Osteoblast (primary cell): ENCODE data around the gene MPZL1. TPM values are rescaled to one million over a fixed set of nuclear protein-coding genes. Genes with fewer than 3 reads are reported as not detected.
"Not testable (repeated sequence)": the region's sequence is repeated elsewhere in the genome, so short reads cannot be mapped to it uniquely, and the experiment has no call there.

Experiments used
- DNase-seq: peaks from one replicate; pipeline ENCODE4 v3.0.0; 2011; ENCODE audit warnings: low spot score, mixed read lengths; ENCODE audit not compliant: insufficient read length; ENCODE audit errors: missing footprints
- H2AFZ ChIP-seq: 2 replicates; pipeline ENCODE4 v1.6.0; 2011; ENCODE audit warnings: mild to moderate bottlenecking, low read length
- H3K27ac ChIP-seq: 2 replicates; pipeline ENCODE4 v1.5.1; 2011; ENCODE audit warnings: mild to moderate bottlenecking, low read depth, low read length, moderate library complexity
- H3K27me3 ChIP-seq: 2 replicates; pipeline ENCODE4 v1.6.0; 2012; ENCODE audit warnings: mild to moderate bottlenecking, control low read depth, inconsistent platforms, low read length, moderate library complexity; ENCODE audit not compliant: insufficient read depth
- H3K36me3 ChIP-seq: 2 replicates; pipeline ENCODE4 v1.5.1; 2011; ENCODE audit warnings: mild to moderate bottlenecking, low read length, control low read depth, moderate library complexity; ENCODE audit not compliant: insufficient read depth
- H3K4me1 ChIP-seq: 2 replicates; pipeline ENCODE4 v1.5.1; 2011; ENCODE audit warnings: mild to moderate bottlenecking, low read length, control low read depth, moderate library complexity; ENCODE audit not compliant: insufficient read depth
- H3K4me2 ChIP-seq: 2 replicates; pipeline ENCODE4 v1.6.0; 2011; ENCODE audit warnings: mild to moderate bottlenecking, low read length; ENCODE audit not compliant: insufficient read depth
- H3K4me3 ChIP-seq: fragments of 200-600 bp; sonication (generic); 3 replicates; pipeline ENCODE4 v1.5.1; 2012; ENCODE audit warnings: mild to moderate bottlenecking, low read length, inconsistent platforms; ENCODE audit not compliant: insufficient read depth
- H3K79me2 ChIP-seq: 2 replicates; pipeline ENCODE4 v1.6.0; 2012; ENCODE audit warnings: mild to moderate bottlenecking, low read length, control low read depth, inconsistent platforms; ENCODE audit not compliant: insufficient read depth
- H3K9me3 ChIP-seq: 2 replicates; pipeline ENCODE4 v1.5.1; 2011; ENCODE audit warnings: low read depth, low read length, control low read depth
- H4K20me1 ChIP-seq: 2 replicates; pipeline ENCODE4 v1.6.0; 2012; ENCODE audit warnings: mild to moderate bottlenecking, low read length, control low read depth; ENCODE audit not compliant: insufficient read depth
- CTCF ChIP-seq: IDR thresholded peaks from 2 replicates; pipeline ENCODE4 v1.5.1; 2011; ENCODE audit warnings: mild to moderate bottlenecking, low read depth, low read length, moderate library complexity; ENCODE audit errors: extremely low read depth
- total RNA-seq: library from RNA; depleted of rRNA; stranded (reverse); fragments of >200 nt; gene quantifications from 2 replicates; pipeline ENCODE4 v1.2.3, GENCODE V29; 2012

MPZL1 gene
- total RNA-seq, 1 donor, result 189 TPM

GRCh38 chr1:167800251-167800650 lies 78.5 kb downstream of the MPZL1 start:
- Histone ChIP-seq H2AFZ (no peak overlapping the region), H3K4me1 (peaks cover 42% of the 10 kb centered on the region), H3K27me3 (no peaks in the 10 kb centered on the region), H4K20me1 (no peaks in the 10 kb centered on the region), H3K79me2 (no peaks in the 10 kb centered on the region), H3K4me3 (no peak overlapping the region), H3K36me3 (no peaks in the 10 kb centered on the region), H3K4me2 (no peak overlapping the region), H3K9me3 (no peaks in the 10 kb centered on the region), H3K27ac (no peak overlapping the region)
- DNase-seq, result peak; percentile 68
- no peak for TF ChIP-seq CTCF

- no peak overlapping the region for H3K4me3 ChIP-seq
- no peak for DNase-seq
- H3K9me3 ChIP-seq, result no peaks in the 10 kb centered on the region
- H3K27ac ChIP-seq, result no peak overlapping the region
- H3K4me1 ChIP-seq, result peaks cover 23% of the 10 kb centered on the region
- H4K20me1 ChIP-seq, result no peaks in the 10 kb centered on the region
- no peak overlapping the region for H3K4me2 ChIP-seq
- H3K27me3 ChIP-seq, result no peaks in the 10 kb centered on the region
- no peak for TF ChIP-seq CTCF
- H3K79me2 ChIP-seq, result no peaks in the 10 kb centered on the region
- H3K36me3 ChIP-seq, result no peaks in the 10 kb centered on the region
- no peak overlapping the region for H2AFZ ChIP-seq
Measured at GRCh38 chr1:167802235-167802634, 80.5 kb downstream of the MPZL1 start.

GRCh38 chr1:167803358-167804207 lies 81.8 kb downstream of the MPZL1 start:
- Histone ChIP-seq H3K36me3 (no peaks in the 10 kb centered on the region), H3K27ac (no peak overlapping the region), H2AFZ (peak overlapping the region; percentile 64), H3K79me2 (no peaks in the 10 kb centered on the region), H3K4me2 (peak overlapping the region; percentile 60), H3K27me3 (no peaks in the 10 kb centered on the region), H3K4me3 (peak overlapping the region; percentile 15), H3K9me3 (no peaks in the 10 kb centered on the region), H3K4me1 (peaks cover 22% of the 10 kb centered on the region), H4K20me1 (no peaks in the 10 kb centered on the region)
- peak; percentile 93 for DNase-seq
- TF ChIP-seq CTCF, result peak; percentile 99

GRCh38 chr1:167805041-167805556 lies 83.3 kb downstream of the MPZL1 start:
- H2AFZ ChIP-seq, result no peak overlapping the region
- H3K79me2 ChIP-seq, result no peaks in the 10 kb centered on the region
- H3K27me3 ChIP-seq, result no peaks in the 10 kb centered on the region
- H3K27ac ChIP-seq, result no peak overlapping the region
- no peak for TF ChIP-seq CTCF
- no peaks in the 10 kb centered on the region for H3K36me3 ChIP-seq
- peaks cover 22% of the 10 kb centered on the region for H3K4me1 ChIP-seq
- no peak overlapping the region for H3K4me3 ChIP-seq
- no peaks in the 10 kb centered on the region for H4K20me1 ChIP-seq
- no peak for DNase-seq
- H3K9me3 ChIP-seq, result no peaks in the 10 kb centered on the region
- H3K4me2 ChIP-seq, result no peak overlapping the region

- H3K36me3 ChIP-seq, H3K4me3 ChIP-seq, DNase-seq, H3K79me2 ChIP-seq, H3K27ac ChIP-seq, H3K4me2 ChIP-seq, H4K20me1 ChIP-seq, H3K9me3 ChIP-seq, H2AFZ ChIP-seq, H3K27me3 ChIP-seq: not testable (repeated sequence)
- peaks cover 22% of the 10 kb centered on the region for H3K4me1 ChIP-seq
Measured at GRCh38 chr1:167806235-167806634, 84.5 kb downstream of the MPZL1 start.

GRCh38 chr1:167806676-167807075 lies 84.9 kb downstream of the MPZL1 start:
- DNase-seq, H3K4me2 ChIP-seq, H3K27ac ChIP-seq, H3K4me3 ChIP-seq, H2AFZ ChIP-seq, H3K36me3 ChIP-seq, H3K27me3 ChIP-seq, H3K9me3 ChIP-seq, H4K20me1 ChIP-seq, H3K79me2 ChIP-seq: not testable (repeated sequence)
- peaks cover 22% of the 10 kb centered on the region for H3K4me1 ChIP-seq
